ENCODE data around the gene MYH10.
A peak's percentile ranks its signal among the peaks of the same experiment; 100 is the strongest.
"Not testable (repeated sequence)": the region's sequence is repeated elsewhere in the genome, so short reads cannot be mapped to it uniquely, and the experiment has no call there.

The MYH10 gene

DNA sequence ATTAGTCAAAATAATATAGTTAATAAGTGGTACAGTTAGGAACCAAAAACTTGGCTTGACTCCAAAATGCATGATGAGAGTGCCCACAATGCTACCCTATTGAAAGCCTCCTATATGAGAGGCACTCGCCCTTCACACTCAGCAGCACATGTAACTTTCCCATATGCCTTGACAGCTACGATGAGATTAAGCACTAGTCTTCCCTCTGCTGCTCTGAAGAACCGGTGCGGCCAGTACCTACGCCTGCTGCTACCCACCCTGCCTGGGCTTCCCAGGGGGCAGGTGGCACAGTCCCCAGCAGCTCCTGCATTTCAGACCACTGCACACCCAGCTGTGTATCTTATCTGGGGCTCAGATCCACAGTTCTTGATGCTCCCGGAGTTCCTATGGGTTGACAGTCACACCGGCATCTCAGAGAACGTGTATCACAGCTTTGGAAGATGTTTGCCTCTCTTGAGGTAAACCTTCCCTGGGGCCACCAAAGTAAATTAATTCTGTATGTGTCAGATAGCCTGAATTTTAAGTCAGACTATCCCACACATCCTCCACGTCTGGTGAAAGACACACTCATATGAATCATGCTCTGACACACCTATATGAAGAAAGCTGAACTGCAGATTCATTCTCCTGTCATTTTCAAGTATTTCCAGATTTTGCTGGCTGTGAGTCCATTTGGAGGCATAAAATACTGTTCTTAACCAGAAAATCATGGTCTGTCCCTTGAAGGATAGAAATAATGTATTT lies 77.8 kb downstream of the MYH10 start:
- DNase-seq: no peak

- peak; percentile 61 to 80 for DNase-seq
Measured at GRCh38 chr17:8542599-8543502, 87.7 kb downstream of the MYH10 start.

DNA sequence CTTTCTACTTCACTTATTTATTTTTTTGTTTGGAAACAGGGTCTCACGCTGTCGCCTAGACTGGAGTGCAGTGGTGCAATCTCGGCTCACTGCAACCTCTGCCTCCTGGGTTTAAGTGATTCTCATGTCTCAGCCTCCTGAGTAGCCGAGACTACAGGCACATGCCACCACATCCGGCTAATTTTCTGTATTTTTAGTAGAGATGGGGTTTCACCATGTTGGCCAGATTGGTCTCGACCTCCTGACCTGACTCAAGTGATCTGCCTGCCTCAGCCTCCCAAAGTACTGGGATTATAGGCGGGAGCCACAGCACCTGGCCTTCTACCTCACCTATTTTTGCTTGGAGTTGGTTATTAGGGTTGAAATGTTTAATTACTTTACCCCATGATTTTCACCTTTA lies 90.5 kb downstream of the MYH10 start:
- not testable (repeated sequence) for DNase-seq

DNA sequence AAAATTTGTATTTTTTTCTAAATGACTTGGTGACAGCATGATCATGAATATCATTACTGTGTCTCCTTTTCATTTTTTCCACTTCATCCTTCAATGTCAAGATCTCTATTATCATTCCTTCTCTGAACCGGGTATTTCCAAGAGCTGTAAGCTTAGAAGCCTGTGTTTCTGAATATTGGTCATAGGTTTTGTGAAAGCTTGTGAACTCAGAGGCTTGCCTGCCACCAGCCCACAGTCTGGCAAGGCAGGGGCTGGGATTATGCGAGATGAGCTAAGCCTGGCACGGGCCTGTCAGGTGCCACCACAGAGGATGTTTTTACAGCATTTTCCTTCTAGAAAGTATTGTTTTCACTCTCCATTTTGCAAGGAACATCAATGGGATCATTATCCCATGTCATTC lies 92.8 kb downstream of the MYH10 start:
- no peak for DNase-seq

DNA sequence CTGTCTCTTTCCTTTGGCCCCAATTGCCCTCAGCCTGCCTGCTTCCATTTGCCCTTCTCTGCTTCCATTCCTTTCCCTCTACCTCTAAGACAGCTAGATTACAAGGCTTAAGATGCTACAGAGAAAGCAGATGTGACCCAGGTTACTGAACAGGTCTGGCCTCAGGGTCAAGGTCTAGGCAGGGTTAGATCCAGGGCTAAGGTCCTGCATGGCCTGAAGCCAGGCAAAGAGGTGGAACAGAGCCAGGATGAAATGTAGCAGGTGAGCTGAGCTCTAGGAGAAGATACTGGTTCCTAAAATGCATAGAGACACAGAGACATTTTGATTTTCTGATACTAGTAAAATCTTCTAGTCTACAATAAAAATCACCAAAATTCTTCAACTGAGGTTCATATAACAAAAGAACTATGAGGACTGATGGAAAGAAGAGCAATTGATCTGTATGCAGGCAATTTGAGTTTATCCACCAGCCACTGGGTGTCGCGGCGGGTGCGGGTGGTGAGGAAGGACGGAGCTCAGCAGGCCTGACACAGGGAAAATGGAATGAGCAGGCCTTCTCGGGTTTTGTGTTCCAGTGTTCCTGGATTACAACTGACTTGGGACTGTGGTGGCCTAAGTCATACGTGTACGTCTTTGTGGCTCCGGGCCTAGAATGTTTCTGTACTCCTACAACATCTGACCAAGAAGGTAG lies 95.9 kb downstream of the MYH10 start:
- no peak for DNase-seq

- DNase-seq: no peak
Measured at GRCh38 chr17:8532021-8532420, 98.5 kb downstream of the MYH10 start.

GRCh38 chr17:8522577-8522976 lies 107.9 kb downstream of the MYH10 start:
- no peak for DNase-seq

DNA sequence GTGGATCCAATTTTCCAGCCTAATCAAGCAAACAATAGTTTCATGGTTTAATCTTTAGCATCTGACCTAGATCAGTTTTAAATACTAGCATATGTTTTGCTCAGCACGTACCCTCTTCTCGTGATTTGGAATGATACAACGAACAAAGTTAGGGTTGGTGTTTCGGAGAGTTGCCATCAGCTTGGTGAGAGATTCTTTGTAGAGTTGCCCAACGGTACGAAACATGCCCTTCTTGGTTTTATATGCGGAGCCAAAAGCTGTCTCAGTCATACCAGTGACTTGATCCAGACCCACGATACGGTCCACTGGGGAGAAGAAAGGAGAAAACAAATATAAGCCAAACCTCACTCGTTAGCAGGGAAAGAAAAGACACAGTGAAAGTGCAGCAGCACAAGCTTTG lies 109.5 kb downstream of the MYH10 start:
- no peak for DNase-seq

DNA sequence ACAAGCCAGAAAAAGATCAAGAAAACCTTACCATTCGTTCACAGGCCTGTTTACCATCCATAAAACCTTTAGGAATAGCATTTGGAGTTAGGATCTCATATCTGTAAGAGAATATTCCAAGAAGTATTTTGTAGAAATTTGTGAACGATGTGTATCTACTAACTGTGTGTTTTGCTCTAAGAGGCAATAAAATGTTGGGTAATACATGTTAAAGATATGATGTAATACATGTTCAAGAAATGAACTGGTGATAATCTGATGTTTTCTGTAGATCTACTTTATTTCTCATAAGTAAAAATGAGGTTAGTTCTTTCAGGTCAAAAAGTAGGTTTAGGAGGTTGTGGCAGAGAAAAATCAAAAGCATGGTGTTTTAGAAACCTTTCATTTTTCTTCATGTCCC lies 111.7 kb downstream of the MYH10 start:
- no peak for DNase-seq

DNA sequence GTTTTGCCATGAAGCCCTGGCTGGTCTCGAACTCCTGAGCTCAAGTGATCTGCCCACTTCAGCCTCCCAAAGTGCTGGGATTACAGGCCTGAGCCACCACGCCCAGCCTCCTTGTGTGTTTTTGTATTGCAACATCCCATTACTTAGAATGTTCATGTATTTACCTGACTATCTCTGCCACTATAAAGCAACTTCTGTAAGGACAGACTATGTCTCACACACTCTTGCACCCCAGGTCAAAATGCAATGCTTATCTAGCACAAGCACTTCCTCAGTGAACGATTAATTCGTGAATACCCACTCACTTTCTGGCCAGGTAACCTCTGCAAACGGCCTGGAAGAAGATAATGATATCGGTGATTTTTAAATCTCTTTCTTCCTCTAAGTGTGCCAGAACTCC lies 112.2 kb downstream of the MYH10 start:
- no peak for DNase-seq

- DNase-seq: no peak
Measured at GRCh38 chr17:8514801-8515200, 115.7 kb downstream of the MYH10 start.

DNA sequence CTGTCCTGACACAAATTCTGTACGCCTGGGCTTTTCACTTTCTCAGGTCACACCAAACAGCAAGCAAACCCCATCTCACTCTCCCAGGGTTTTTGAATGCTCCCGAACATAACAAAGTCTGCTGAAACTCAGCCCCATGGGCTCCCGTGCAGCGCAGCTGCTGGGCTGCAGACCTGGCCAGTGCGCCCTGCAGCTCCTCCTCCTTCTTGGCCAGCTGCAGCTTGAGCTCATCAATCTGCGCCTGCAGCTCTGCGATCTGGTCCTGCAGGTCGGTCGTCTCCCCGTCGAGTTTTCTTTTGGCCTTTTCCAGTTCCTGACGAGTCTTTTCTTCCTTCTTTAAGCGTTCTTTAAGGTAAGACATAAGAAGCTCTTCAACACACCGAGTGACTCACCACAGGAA lies 124.4 kb downstream of the MYH10 start:
- DNase-seq: no peak

- no peak for DNase-seq
Measured at GRCh38 chr17:8504460-8505207, 125.9 kb downstream of the MYH10 start.

GRCh38 chr17:8503807-8504206 lies 126.7 kb downstream of the MYH10 start:
- no peak for DNase-seq

- DNase-seq: no peak
Measured at GRCh38 chr17:8503368-8503767, 127.2 kb downstream of the MYH10 start.

GRCh38 chr17:8502126-8502525 lies 128.4 kb downstream of the MYH10 start:
- DNase-seq: no peak

DNA sequence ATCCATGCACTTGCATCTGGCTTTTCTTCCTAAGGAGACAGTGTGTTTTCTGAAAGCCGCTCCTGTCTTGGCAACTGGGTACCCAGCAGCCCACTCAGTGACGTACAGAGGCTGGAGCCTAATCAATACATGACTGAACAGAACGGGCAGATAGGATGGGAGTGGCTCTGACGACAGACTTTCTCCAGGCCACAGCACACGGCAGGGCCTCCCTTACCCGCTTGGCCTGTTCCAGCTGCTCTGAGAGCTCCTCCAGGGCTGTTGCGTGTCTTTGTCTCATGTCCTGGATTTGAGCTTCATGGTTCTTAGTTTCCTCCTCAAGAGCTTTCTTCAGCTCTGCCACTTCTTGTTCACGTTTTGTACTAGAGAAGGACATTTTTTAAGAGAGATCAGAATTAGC lies 129.9 kb downstream of the MYH10 start:
- no peak for DNase-seq

- no peak for DNase-seq
Measured at GRCh38 chr17:8499614-8500013, 130.9 kb downstream of the MYH10 start.

DNA sequence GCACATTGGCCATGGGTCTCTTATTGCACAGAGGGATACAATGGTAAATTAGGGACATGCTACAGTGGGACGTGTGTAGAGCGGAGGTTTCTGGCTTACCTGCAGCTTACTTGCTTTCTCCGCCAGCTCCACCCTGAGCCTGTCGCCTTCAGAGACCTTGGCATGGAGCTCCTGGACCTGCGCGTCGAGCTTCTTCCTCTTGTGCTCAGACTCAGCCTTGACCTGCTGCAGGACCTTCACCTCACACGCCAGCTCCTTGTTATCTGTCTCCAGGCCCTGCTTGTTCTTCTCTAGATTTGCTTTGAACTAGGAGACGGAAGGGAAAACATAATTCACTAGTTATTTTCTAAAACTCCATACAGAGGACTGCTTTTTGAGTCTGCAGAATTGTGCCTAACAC lies 131.4 kb downstream of the MYH10 start:
- DNase-seq: no peak

DNA sequence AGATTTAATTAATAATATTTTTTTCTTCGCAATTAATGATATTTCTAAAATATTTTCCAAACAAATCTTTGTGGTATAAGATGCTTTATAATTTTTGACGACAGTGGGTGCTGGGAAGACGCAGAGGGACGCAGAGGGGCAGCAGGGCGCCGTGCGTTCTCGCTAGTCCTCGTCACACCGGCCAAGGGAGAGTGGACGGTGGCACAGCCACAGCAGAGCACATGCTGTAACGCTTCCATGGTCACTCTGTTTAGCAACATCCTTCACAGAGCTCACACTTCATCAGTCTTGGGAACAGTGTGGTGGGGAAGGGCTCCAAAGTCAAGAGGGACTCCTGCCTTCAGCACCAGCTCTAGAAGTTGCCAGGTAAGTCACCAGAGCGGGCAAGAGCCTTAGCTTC lies 134.4 kb downstream of the MYH10 start:
- DNase-seq: no peak

DNA sequence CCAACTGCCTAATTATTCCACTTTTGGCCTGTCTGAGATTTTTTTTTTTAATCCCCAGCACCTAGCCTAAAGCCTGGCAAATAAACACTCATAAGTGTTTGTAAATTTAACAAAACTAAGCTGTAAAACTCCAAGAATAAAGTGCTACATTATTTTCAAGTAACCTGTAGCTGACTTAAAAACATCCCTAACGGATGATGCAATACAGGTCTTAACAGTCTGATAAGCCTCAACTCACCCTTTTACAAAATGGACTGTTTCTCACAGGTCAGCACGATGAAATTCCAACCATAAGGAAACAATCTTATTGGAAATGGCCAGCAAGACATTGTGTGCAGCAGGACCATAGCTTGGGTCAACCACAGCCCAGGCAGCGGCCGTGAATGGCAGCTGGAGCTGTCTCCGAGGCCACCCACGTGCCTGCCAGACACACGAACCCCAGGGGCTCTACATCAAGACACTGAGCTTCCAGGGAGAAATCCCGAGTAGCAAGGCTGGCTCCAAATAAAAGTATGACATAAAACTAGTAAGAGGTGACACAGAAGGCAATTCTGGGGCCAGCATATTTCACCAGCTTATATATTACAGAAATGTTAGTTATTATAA lies 135.9 kb downstream of the MYH10 start:
- DNase-seq: no peak

- DNase-seq: no peak
Measured at GRCh38 chr17:8494021-8494420, 136.5 kb downstream of the MYH10 start.
